SU-DHL-6 (cell line): ENCODE results near the gene ROMO1.

ENCODE experiments used
- CTCF ChIP-seq: fragments of 200-600 bp; sonication (generic); IDR thresholded peaks from one replicate; pipeline ENCODE4 v1.5.1; 2017; ENCODE audit warnings: antibody characterized with exemption, mild to moderate bottlenecking, low read length, moderate library complexity; ENCODE audit not compliant: insufficient read depth, poor library complexity, severe bottlenecking
- EZH2phosphoT487 ChIP-seq: fragments of 200-600 bp; sonication (generic), shearing (Covaris generic); conservative IDR thresholded peaks from 2 replicates; pipeline ENCODE4 v1.6.1; 2018; ENCODE audit warnings: mild to moderate bottlenecking, antibody characterized with exemption, low read length, moderate library complexity, mixed read lengths

GRCh38 chr20:35673884-35674283 is 25.3 kb upstream of the ROMO1 start:
- TF ChIP-seq CTCF (no peak), EZH2phosphoT487 (no peak)
